H1 (cell line): ENCODE data around the gene GPR39. TPM values are rescaled to one million over a fixed set of nuclear protein-coding genes. Genes with fewer than 3 reads are reported as not detected.

Experiments
- CTCF ChIA-PET: fragments of 300-600 bp; sonication (Branson Sonifier 250); formaldehyde crosslinking; loops from one replicate; lab custom pipeline; 2021; ENCODE audit not compliant: partially characterized antibody; lab: Charles Lee
- POLR2A ChIA-PET: fragments of 300-600 bp; sonication (Branson Sonifier 250); formaldehyde crosslinking; loops from one replicate; lab custom pipeline; 2021; ENCODE audit warnings: inconsistent platforms; ENCODE audit not compliant: partially characterized antibody; lab: Charles Lee
- DNase-seq, 2 experiments: peaks; one replicate each; pipeline versions ENCODE4 v3.0.0 to v3.0.0-alpha.2; 2010 to 2022; ENCODE audit warnings: low spot score in 2 of 2, low read depth in 1 of 2, mixed read lengths in 1 of 2
- FAIRE-seq: peaks from 2 replicates; lab custom pipeline; 2011; peaks lifted over from hg19 to GRCh38; lab: Jason Lieb, UNC
- H2AFZ ChIP-seq: 2 replicates; pipeline ENCODE4 v1.8.1; 2012; ENCODE audit warnings: low read length, inconsistent platforms
- H2AK5ac ChIP-seq: 2 replicates; pipeline ENCODE4 v1.6.1; 2013; ENCODE audit warnings: low read depth, low read length
- H2BK120ac ChIP-seq: replicated peaks from 2 replicates; pipeline ENCODE3; 2013; ENCODE audit warnings: low read depth, low read length, inconsistent platforms
- H2BK12ac ChIP-seq: 2 replicates; pipeline ENCODE4 v1.6.1; 2013; ENCODE audit warnings: low read depth, low read length
- H2BK15ac ChIP-seq: 2 replicates; pipeline ENCODE4 v1.6.1; 2013; ENCODE audit warnings: low read length
- H2BK20ac ChIP-seq: 2 replicates; pipeline ENCODE4 v1.6.1; 2013; ENCODE audit warnings: low read length
- H2BK5ac ChIP-seq: 2 replicates; pipeline ENCODE4 v1.6.1; 2013; ENCODE audit warnings: low read depth, low read length
- H3K14ac ChIP-seq: 2 replicates; pipeline ENCODE4 v1.6.1; 2013; ENCODE audit warnings: inconsistent platforms; ENCODE audit not compliant: insufficient read length
- H3K18ac ChIP-seq: 2 replicates; pipeline ENCODE4 v1.6.1; 2013; ENCODE audit warnings: low read length; ENCODE audit errors: extremely low read depth
- H3K23ac ChIP-seq: 2 replicates; pipeline ENCODE4 v1.6.1; 2013; ENCODE audit warnings: inconsistent platforms; ENCODE audit not compliant: insufficient read length
- H3K23me2 ChIP-seq: 2 replicates; pipeline ENCODE4 v1.6.1; 2013; ENCODE audit warnings: low read depth, low read length
- H3K27ac ChIP-seq: 2 replicates; pipeline ENCODE4 v1.6.1; 2011; ENCODE audit warnings: low read depth, low read length, inconsistent platforms
- H3K27me3 ChIP-seq, 4 experiments: replicated peaks in 1 of 4; 1 replicate in 1 of 4; 2 replicates in 3 of 4; pipeline versions ENCODE4 v1.6.1 to v1.8.1; 2011 to 2013; ENCODE audit warnings: low read length in 3 of 4, mild to moderate bottlenecking in 3 of 4, inconsistent platforms in 2 of 4, mixed read lengths in 2 of 4, moderate library complexity in 1 of 4; ENCODE audit not compliant: control insufficient read depth in 3 of 4, insufficient read depth in 3 of 4; ENCODE audit errors: extremely low read depth in 1 of 4
- H3K36me3 ChIP-seq, 4 experiments: 2 replicates each; pipeline versions ENCODE4 v1.6.1 to v1.8.1; 2011 to 2013; ENCODE audit warnings: mild to moderate bottlenecking in 4 of 4, low read length in 3 of 4, moderate library complexity in 2 of 4, control low read depth in 1 of 4, inconsistent platforms in 1 of 4; ENCODE audit not compliant: insufficient read depth in 4 of 4, control insufficient read depth in 2 of 4
- H3K4ac ChIP-seq: replicated peaks from 2 replicates; pipeline ENCODE3; 2013; ENCODE audit warnings: low read length, low read depth, mixed read lengths, inconsistent platforms; ENCODE audit not compliant: insufficient read length
- H3K4me1 ChIP-seq, 4 experiments: replicated peaks in 1 of 4; 1 replicate in 1 of 4; 2 replicates in 3 of 4; pipeline versions ENCODE4 v1.6.1 to v1.8.1; 2011 to 2013; ENCODE audit warnings: low read length in 3 of 4, inconsistent platforms in 2 of 4, mixed read lengths in 1 of 4; ENCODE audit not compliant: insufficient read depth in 4 of 4, control insufficient read depth in 3 of 4
- H3K4me2 ChIP-seq, 2 experiments: 2 replicates each; pipeline versions ENCODE4 v1.6.1 to v1.8.1; 2011 to 2013; ENCODE audit warnings: low read depth in 2 of 2, low read length in 2 of 2, control low read depth in 1 of 2, inconsistent platforms in 1 of 2, mild to moderate bottlenecking in 1 of 2; ENCODE audit not compliant: insufficient read depth in 1 of 2
- H3K4me3 ChIP-seq, 4 experiments: fragments of 200-600, 300-600 bp in 1 of 4; sonication (generic), shearing (Covaris generic), sonication (Bioruptor Twin) in 1 of 4; 2 replicates each; pipeline versions ENCODE4 v1.5.1 to v1.8.1; 2011 to 2016; ENCODE audit warnings: low read length in 4 of 4, low read depth in 3 of 4, control low read depth in 2 of 4, inconsistent platforms in 2 of 4, mild to moderate bottlenecking in 2 of 4, mixed read lengths in 1 of 4, moderate library complexity in 1 of 4; ENCODE audit not compliant: insufficient read depth in 2 of 4; ENCODE audit errors: extremely low read depth in 1 of 4
- H3K56ac ChIP-seq: replicated peaks from 2 replicates; pipeline ENCODE3; 2013; ENCODE audit warnings: low read depth, mild to moderate bottlenecking, mixed read lengths, low read length, inconsistent platforms; ENCODE audit not compliant: insufficient read length
- H3K79me1 ChIP-seq: 2 replicates; pipeline ENCODE4 v1.6.1; 2013; ENCODE audit warnings: low read depth, low read length, control low read depth
- H3K79me2 ChIP-seq, 2 experiments: 2 replicates each; pipeline versions ENCODE4 v1.6.1 to v1.8.1; 2012 to 2013; ENCODE audit warnings: low read length in 2 of 2, mild to moderate bottlenecking in 2 of 2, inconsistent platforms in 1 of 2; ENCODE audit not compliant: insufficient read depth in 2 of 2, control insufficient read depth in 1 of 2
- H3K9ac ChIP-seq, 4 experiments: replicated peaks in 1 of 4; 1 replicate in 1 of 4; 2 replicates in 3 of 4; pipeline versions ENCODE4 v1.6.1 to v1.8.1; 2011 to 2013; ENCODE audit warnings: low read depth in 3 of 4, low read length in 3 of 4, control low read depth in 2 of 4, mild to moderate bottlenecking in 2 of 4, moderate library complexity in 2 of 4, inconsistent platforms in 1 of 4; ENCODE audit errors: extremely low read depth in 1 of 4
- H3K9me3 ChIP-seq, 2 experiments: 2 replicates each; pipeline versions ENCODE4 v1.6.1 to v1.8.1; 2012 to 2013; ENCODE audit warnings: mild to moderate bottlenecking in 2 of 2, moderate library complexity in 2 of 2, control low read depth in 1 of 2, inconsistent platforms in 1 of 2, low read depth in 1 of 2, low read length in 1 of 2, mixed read lengths in 1 of 2; ENCODE audit not compliant: insufficient read depth in 2 of 2
- H4K20me1 ChIP-seq, 2 experiments: replicated peaks in 1 of 2; 2 replicates each; pipeline versions ENCODE3 to v1.8.1; 2011 to 2013; ENCODE audit warnings: inconsistent platforms in 2 of 2, low read length in 2 of 2, mild to moderate bottlenecking in 1 of 2; ENCODE audit not compliant: insufficient read depth in 2 of 2, control insufficient read depth in 1 of 2
- H4K5ac ChIP-seq: 2 replicates; pipeline ENCODE4 v1.6.1; 2013; ENCODE audit warnings: low read length, low read depth, mixed read lengths, inconsistent platforms; ENCODE audit not compliant: insufficient read length
- H4K8ac ChIP-seq: 2 replicates; pipeline ENCODE4 v1.8.0; 2013; ENCODE audit warnings: mild to moderate bottlenecking, moderate library complexity, low read length, inconsistent platforms; ENCODE audit not compliant: insufficient read depth; ENCODE audit errors: extremely low read depth
- H4K91ac ChIP-seq: replicated peaks from 2 replicates; pipeline ENCODE3; 2013; ENCODE audit warnings: low read length, mixed read lengths, inconsistent platforms; ENCODE audit not compliant: insufficient read length
- ATF2 ChIP-seq: IDR thresholded peaks from 2 replicates; pipeline ENCODE4 v1.6.1; 2012; ENCODE audit warnings: low read length, inconsistent platforms
- CHD1 ChIP-seq: IDR thresholded peaks from 2 replicates; pipeline ENCODE4 v1.6.1; 2012; ENCODE audit warnings: low read depth, low read length, improper control_type of control experiment
- CHD2 ChIP-seq: IDR thresholded peaks from 2 replicates; pipeline ENCODE4 v1.6.1; 2012; ENCODE audit warnings: low read length, improper control_type of control experiment
- EP300 ChIP-seq, 2 experiments: IDR thresholded peaks; 1 replicate in 1 of 2; 2 replicates in 1 of 2; pipeline ENCODE4 v1.6.1; 2011 to 2012; ENCODE audit warnings: low read depth in 2 of 2, low read length in 2 of 2, mild to moderate bottlenecking in 2 of 2, borderline replicate concordance in 1 of 2, inconsistent platforms in 1 of 2, moderate library complexity in 1 of 2
- GTF2F1 ChIP-seq: IDR thresholded peaks from 2 replicates; pipeline ENCODE4 v1.6.1; 2012; ENCODE audit warnings: low read depth, low read length, improper control_type of control experiment, borderline replicate concordance
- NANOG ChIP-seq: IDR thresholded peaks from 2 replicates; pipeline ENCODE4 v1.6.1; 2011; ENCODE audit warnings: low read length, low read depth, mild to moderate bottlenecking, inconsistent platforms; ENCODE audit not compliant: insufficient read depth, poor library complexity, severe bottlenecking
- POLR2AphosphoS5 ChIP-seq: IDR thresholded peaks from 2 replicates; pipeline ENCODE4 v1.6.1; 2011; ENCODE audit warnings: low read depth, low read length
- SIX5 ChIP-seq: IDR thresholded peaks from 2 replicates; pipeline ENCODE4 v1.6.1; 2011; ENCODE audit warnings: mild to moderate bottlenecking, low read depth, low read length
- TCF12 ChIP-seq: IDR thresholded peaks from 2 replicates; pipeline ENCODE4 v1.6.1; 2011; ENCODE audit warnings: low read depth, mild to moderate bottlenecking, low read length
- TEAD4 ChIP-seq: IDR thresholded peaks from 2 replicates; pipeline ENCODE4 v1.6.1; 2012; ENCODE audit warnings: low read depth, low read length, inconsistent platforms, mixed read lengths
- USF2 ChIP-seq: IDR thresholded peaks from 2 replicates; pipeline ENCODE4 v1.6.1; 2011; ENCODE audit warnings: low read length, improper control_type of control experiment
- WGBS, 2 experiments: shearing (Covaris generic) in 1 of 2; methylation state at CpG; one replicate each; pipeline versions ENCODE4 v1.1.6 to v1.1.7; 2013 to 2015; ENCODE audit warnings: low lambda C conversion rate in 2 of 2, mixed read lengths in 2 of 2, inconsistent platforms in 1 of 2, low coverage in 1 of 2, missing lambda C conversion rate in 1 of 2; ENCODE audit not compliant: insufficient replicate concordance in 2 of 2, insufficient coverage in 1 of 2, insufficient read length in 1 of 2; ENCODE audit errors: extremely low coverage in 1 of 2, missing lambda C conversion rate in 1 of 2; 5-methylcytosine and 5-hydroxymethylcytosine counted together
- polyA plus RNA-seq, 7 experiments: library from polyadenylated mRNA; depleted of rRNA in 3 of 7; stranded (reverse) in 5 of 7; unstranded in 2 of 7; fragments of >200 nt in 5 of 7; fragments of 200-250 nt in 2 of 7; gene quantifications; 1 replicate in 5 of 7; 2 replicates in 1 of 7; 4 replicates in 1 of 7; pipeline versions ENCODE4 v1.2.1 to v1.2.3, GENCODE V29; 2011 to 2013; ENCODE audit warnings: missing spikeins in 2 of 7, mixed read lengths in 2 of 7
- total RNA-seq: library from RNA; stranded (reverse); fragmentation: NEBNext Ultra II Directional; extraction: Animal tissue kit (Norgen Biotek cat#: 25700); gene quantifications from 2 replicates; pipeline ENCODE4 v1.2.1, GENCODE V29; 2021

The GPR39 gene
- total and polyA plus RNA-seq, 2 of the 8 experiments (the other 6 are each of a cell fraction or from before 2014, with no cell fraction given) = 0.63 to 2.7 TPM

GRCh38 chr2:132646540-132647108 lies 230.0 kb downstream of the GPR39 start:
- no peak overlapping the region for H2BK120ac ChIP-seq
- H2BK20ac ChIP-seq = no peak overlapping the region
- H3K36me3 ChIP-seq = no peaks in the 10 kb centered on the region
- H4K91ac ChIP-seq = no peak overlapping the region
- no peak overlapping the region for H3K9ac ChIP-seq
- H3K56ac ChIP-seq = no peak overlapping the region
- H3K23ac ChIP-seq = no peak overlapping the region
- H3K27ac ChIP-seq = no peak overlapping the region
- no peaks in the 10 kb centered on the region for H3K27me3 ChIP-seq
- DNase-seq = no peak
- H4K20me1 ChIP-seq = no peaks in the 10 kb centered on the region
- H2BK5ac ChIP-seq = no peak overlapping the region
- H4K8ac ChIP-seq = no peak overlapping the region
- no peak overlapping the region for H3K4ac ChIP-seq
- no peaks in the 10 kb centered on the region for H3K79me1 ChIP-seq
- no peak overlapping the region for H3K4me3 ChIP-seq
- no peaks in the 10 kb centered on the region for H3K79me2 ChIP-seq
- no peak overlapping the region for H3K4me2 ChIP-seq
- no peak for FAIRE-seq
- no peaks in the 10 kb centered on the region for H3K23me2 ChIP-seq
- no peak overlapping the region for H4K5ac ChIP-seq
- H3K4me1 ChIP-seq = peaks cover 0 to 7% (median 3%) of the 10 kb centered on the region in 4 experiments; a peak in 4 of 7 replicates
- 88% methylated on average over 8 of the region's 8 CpGs; no CpG with 5 or more reads in 1 of the 2 experiments for WGBS, 2 experiments
- no peak overlapping the region for H2AFZ ChIP-seq
- no peaks in the 10 kb centered on the region for H3K9me3 ChIP-seq
- H2BK12ac ChIP-seq = no peak overlapping the region
- H3K14ac ChIP-seq = no peak overlapping the region
- no peak overlapping the region for H3K18ac ChIP-seq
- CTCF ChIA-PET = interaction anchor here (0.6 to 3.5 kb wide), 7 partner anchors 10 to 283 kb away, joined by 3 to 12 read pairs (median 3); no protein-coding TSS in a partner anchor
- POLR2A ChIA-PET = no interaction called here
- H2AK5ac ChIP-seq = no peak overlapping the region
- no peak overlapping the region for H2BK15ac ChIP-seq
- TF ChIP-seq NANOG (no peak), CHD2 (no peak), TCF12 (no peak), USF2 (no peak), SIX5 (no peak), CHD1 (no peak), GTF2F1 (no peak), TEAD4 (no peak), POLR2AphosphoS5 (no peak), EP300 (IDR thresholded peaks at IDR 0.05; ENCODE audit: borderline replicate concordance in 1 of 2, low read depth in 2 of 2, low read length in 2 of 2) (no peak), ATF2 (no peak)
